HEK293T (cell line): Measurements from ENCODE around the gene BAIAP2L1.

Experiments
- FOXK2 ChIP-seq: fragments of 450-650 bp; IDR thresholded peaks from 2 replicates; pipeline ENCODE4 v1.6.1; 2016; ENCODE audit warnings: mild to moderate bottlenecking
- FOXM1 ChIP-seq: fragments of 450-650 bp; IDR thresholded peaks from 2 replicates; pipeline ENCODE4 v1.6.1; 2017; ENCODE audit warnings: mild to moderate bottlenecking, borderline replicate concordance
- SP1 ChIP-seq: fragments of 450-650 bp; IDR thresholded peaks from 2 replicates; pipeline ENCODE4 v1.6.1; 2017
- SUZ12 ChIP-seq: fragments of 450-650 bp; IDR thresholded peaks from 2 replicates; pipeline ENCODE4 v1.6.1; 2016; ENCODE audit warnings: mild to moderate bottlenecking

DNA sequence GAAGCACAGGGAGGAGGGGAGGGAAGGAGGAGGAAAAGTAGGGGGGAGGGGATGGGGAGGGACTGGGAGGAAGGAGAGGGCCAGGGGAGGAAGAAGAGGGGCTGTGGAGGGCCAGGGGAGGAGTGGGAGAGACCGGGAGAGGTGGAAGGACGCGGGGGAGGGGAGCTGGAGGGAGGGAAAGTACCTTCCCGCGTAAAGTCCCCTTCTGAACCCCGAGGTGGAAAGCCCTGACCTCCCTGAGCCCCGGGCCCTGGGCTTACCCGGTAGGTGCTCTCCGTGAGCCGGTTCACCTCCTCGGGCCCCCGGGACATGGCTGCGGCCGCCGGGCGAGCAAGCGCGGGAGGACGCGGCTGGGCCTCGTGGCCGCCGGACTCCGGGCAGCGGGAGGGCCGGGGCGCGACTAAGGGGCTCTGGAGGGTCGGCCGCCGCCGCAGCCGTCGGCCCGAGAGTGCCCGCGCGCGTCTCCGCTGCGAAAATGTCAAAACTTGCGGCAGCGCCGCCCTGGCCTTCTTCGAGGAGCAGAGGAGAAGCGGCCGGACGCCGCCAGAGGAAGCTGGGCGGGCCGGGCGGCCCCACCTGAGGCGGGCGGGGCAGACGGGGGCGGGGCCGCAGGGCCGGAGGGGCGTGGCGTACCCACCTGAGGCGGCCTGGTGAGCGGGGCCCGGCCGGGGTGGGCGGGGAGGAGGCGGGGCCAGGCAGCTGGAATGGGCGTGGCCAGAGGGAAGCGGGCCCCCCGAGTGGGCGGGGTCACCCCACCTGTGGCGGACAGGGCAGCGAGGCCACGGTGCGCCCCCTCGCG is at the start of gene BAIAP2L1:
- TF ChIP-seq SUZ12 (no peak), FOXK2 (no peak), SP1 (peak; percentile 66), FOXM1 (no peak)
